HepG2 (cell line): ENCODE results near the gene OSBPL2. TPM values are rescaled to one million over a fixed set of nuclear protein-coding genes. Genes with fewer than 3 reads are reported as not detected.

Source experiments
- CCAR2 ChIP-seq: fragments of 200-400 bp; formaldehyde crosslinking; optimal IDR thresholded peaks from 2 replicates; pipeline ENCODE3; 2018; ENCODE audit warnings: low read depth, mild to moderate bottlenecking, low read length, moderate library complexity
- GATAD1 ChIP-seq: IDR thresholded peaks from 2 replicates; pipeline ENCODE4 v1.6.1; 2016; ENCODE audit warnings: missing genetic modification reagents, missing compliant biosample characterization
- KDM1A ChIP-seq: IDR thresholded peaks from 2 replicates; pipeline ENCODE4 v1.6.1; 2016; ENCODE audit warnings: missing compliant biosample characterization
- KLF15 ChIP-seq: sonication (generic); formaldehyde crosslinking; IDR thresholded peaks from 2 replicates; pipeline ENCODE4 v1.8.1; 2023; ENCODE audit warnings: borderline replicate concordance, mild to moderate bottlenecking, inconsistent platforms, missing genetic modification reagents, mixed read lengths
- LBX2 ChIP-seq: sonication (generic); formaldehyde crosslinking; IDR thresholded peaks from 2 replicates; pipeline ENCODE4 v1.5.0; 2020; ENCODE audit warnings: missing genetic modification reagents, mild to moderate bottlenecking, borderline replicate concordance
- RARG ChIP-seq: sonication (generic); formaldehyde crosslinking; IDR thresholded peaks from 2 replicates; pipeline ENCODE4 v1.4.0; 2020; ENCODE audit warnings: low read depth, mild to moderate bottlenecking, missing genetic modification reagents
- TMF1 ChIP-seq: sonication (generic); formaldehyde crosslinking; IDR thresholded peaks from 2 replicates; pipeline ENCODE4 v1.8.1; 2022; ENCODE audit warnings: low read depth, missing genetic modification reagents
- TRAFD1 ChIP-seq: sonication (generic); formaldehyde crosslinking; IDR thresholded peaks from 2 replicates; pipeline ENCODE4 v1.5.1; 2020; ENCODE audit warnings: missing genetic modification reagents, mild to moderate bottlenecking, borderline replicate concordance
- ZFP1 ChIP-seq: IDR thresholded peaks from 2 replicates; pipeline ENCODE4 v1.6.1; 2016
- ZNF407 ChIP-seq: sonication (generic); formaldehyde crosslinking; IDR thresholded peaks from one replicate; pipeline ENCODE4 v1.5.1; 2020; ENCODE audit warnings: mild to moderate bottlenecking, missing genetic modification reagents; ENCODE audit errors: not compliant biosample characterization
- ZNF790 ChIP-seq: sonication (generic); formaldehyde crosslinking; IDR thresholded peaks from 2 replicates; pipeline ENCODE4 v1.8.0; 2022; ENCODE audit warnings: missing genetic modification reagents, mild to moderate bottlenecking, borderline replicate concordance
- polyA plus RNA-seq, 8 experiments: library from polyadenylated mRNA; depleted of rRNA in 3 of 8; stranded (reverse) in 7 of 8; unstranded in 1 of 8; fragments of >200 nt; fragmentation: Illumina TruSeq in 4 of 8; extraction: Trizol in 4 of 8; gene quantifications; 2 replicates each; pipeline versions ENCODE4 v1.2.1 to v1.2.3, GENCODE V29; 2011 to 2016; ENCODE audit warnings: low read depth in 4 of 8, missing spikeins in 1 of 8, mixed read lengths in 1 of 8; ENCODE audit not compliant: insufficient read depth in 1 of 8
- total RNA-seq, 5 experiments: library from RNA; depleted of rRNA; stranded (reverse); fragments of >200 nt; fragmentation: Illumina TruSeq; extraction: Trizol; gene quantifications; 2 replicates each; pipeline ENCODE4 v1.2.3, GENCODE V29; 2016; ENCODE audit warnings: low read depth in 1 of 5
- TF ChIP-seq, protein P1 (sequence below): sonication (generic); formaldehyde crosslinking; IDR thresholded peaks from 2 replicates; pipeline ENCODE4 v1.5.0; 2020; ENCODE audit warnings: mild to moderate bottlenecking, missing genetic modification reagents
- TF ChIP-seq, protein P2 (sequence below): sonication (generic); formaldehyde crosslinking; IDR thresholded peaks from 2 replicates; pipeline ENCODE4 v1.4.0; 2020; ENCODE audit warnings: missing genetic modification reagents

OSBPL2 gene
- total and polyA plus RNA-seq, 2 of the 13 experiments (the other 11 are each of a cell fraction or from before 2014, with no cell fraction given) = 18.5 to 37.4 TPM

- TF ChIP-seq ZNF407 (CRISPR knock-in tag) (no peak), RARG (CRISPR knock-in tag) (no peak), ZFP1 (no peak), TMF1 (CRISPR knock-in tag) (peak; percentile 90), KDM1A (no peak), GATAD1 (CRISPR knock-in tag) (peak; percentile 67), CCAR2 (no peak), TRAFD1 (no peak), ZNF790 (CRISPR knock-in tag) (no peak; the same call in 1 of the 2 replicates), KLF15 (no peak), LBX2 (CRISPR knock-in tag) (0 out of 2 replicates have a peak, but pooled peaks have one; percentile 63)
- TF ChIP-seq, protein P1, sequence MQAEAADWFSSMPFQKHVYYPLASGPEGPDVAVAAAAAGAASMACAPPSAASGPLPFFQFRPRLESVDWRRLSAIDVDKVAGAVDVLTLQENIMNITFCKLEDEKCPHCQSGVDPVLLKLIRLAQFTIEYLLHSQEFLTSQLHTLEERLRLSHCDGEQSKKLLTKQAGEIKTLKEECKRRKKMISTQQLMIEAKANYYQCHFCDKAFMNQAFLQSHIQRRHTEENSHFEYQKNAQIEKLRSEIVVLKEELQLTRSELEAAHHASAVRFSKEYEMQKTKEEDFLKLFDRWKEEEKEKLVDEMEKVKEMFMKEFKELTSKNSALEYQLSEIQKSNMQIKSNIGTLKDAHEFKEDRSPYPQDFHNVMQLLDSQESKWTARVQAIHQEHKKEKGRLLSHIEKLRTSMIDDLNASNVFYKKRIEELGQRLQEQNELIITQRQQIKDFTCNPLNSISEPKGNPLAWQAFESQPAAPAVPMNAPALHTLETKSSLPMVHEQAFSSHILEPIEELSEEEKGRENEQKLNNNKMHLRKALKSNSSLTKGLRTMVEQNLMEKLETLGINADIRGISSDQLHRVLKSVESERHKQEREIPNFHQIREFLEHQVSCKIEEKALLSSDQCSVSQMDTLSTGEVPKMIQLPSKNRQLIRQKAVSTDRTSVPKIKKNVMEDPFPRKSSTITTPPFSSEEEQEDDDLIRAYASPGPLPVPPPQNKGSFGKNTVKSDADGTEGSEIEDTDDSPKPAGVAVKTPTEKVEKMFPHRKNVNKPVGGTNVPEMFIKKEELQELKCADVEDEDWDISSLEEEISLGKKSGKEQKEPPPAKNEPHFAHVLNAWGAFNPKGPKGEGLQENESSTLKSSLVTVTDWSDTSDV (CRISPR knock-in tag) = 0 out of 2 replicates have a peak, but pooled peaks have one; percentile 37
- TF ChIP-seq, protein P2, sequence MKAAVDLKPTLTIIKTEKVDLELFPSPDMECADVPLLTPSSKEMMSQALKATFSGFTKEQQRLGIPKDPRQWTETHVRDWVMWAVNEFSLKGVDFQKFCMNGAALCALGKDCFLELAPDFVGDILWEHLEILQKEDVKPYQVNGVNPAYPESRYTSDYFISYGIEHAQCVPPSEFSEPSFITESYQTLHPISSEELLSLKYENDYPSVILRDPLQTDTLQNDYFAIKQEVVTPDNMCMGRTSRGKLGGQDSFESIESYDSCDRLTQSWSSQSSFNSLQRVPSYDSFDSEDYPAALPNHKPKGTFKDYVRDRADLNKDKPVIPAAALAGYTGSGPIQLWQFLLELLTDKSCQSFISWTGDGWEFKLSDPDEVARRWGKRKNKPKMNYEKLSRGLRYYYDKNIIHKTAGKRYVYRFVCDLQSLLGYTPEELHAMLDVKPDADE (CRISPR knock-in tag) = peak; percentile 95; the same call in 1 of the 2 replicates
These were observed 18.2 kb upstream of the OSBPL2 start, which contains the start of gene HRH3 (continued) for GRCh38 chr20:62219992-62220665.
